ENCODE data around the gene DEK.
"Not testable (repeated sequence)": the region's sequence is repeated elsewhere in the genome, so short reads cannot be mapped to it uniquely, and the experiment has no call there.

DEK gene, protein sequence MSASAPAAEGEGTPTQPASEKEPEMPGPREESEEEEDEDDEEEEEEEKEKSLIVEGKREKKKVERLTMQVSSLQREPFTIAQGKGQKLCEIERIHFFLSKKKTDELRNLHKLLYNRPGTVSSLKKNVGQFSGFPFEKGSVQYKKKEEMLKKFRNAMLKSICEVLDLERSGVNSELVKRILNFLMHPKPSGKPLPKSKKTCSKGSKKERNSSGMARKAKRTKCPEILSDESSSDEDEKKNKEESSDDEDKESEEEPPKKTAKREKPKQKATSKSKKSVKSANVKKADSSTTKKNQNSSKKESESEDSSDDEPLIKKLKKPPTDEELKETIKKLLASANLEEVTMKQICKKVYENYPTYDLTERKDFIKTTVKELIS

DNA sequence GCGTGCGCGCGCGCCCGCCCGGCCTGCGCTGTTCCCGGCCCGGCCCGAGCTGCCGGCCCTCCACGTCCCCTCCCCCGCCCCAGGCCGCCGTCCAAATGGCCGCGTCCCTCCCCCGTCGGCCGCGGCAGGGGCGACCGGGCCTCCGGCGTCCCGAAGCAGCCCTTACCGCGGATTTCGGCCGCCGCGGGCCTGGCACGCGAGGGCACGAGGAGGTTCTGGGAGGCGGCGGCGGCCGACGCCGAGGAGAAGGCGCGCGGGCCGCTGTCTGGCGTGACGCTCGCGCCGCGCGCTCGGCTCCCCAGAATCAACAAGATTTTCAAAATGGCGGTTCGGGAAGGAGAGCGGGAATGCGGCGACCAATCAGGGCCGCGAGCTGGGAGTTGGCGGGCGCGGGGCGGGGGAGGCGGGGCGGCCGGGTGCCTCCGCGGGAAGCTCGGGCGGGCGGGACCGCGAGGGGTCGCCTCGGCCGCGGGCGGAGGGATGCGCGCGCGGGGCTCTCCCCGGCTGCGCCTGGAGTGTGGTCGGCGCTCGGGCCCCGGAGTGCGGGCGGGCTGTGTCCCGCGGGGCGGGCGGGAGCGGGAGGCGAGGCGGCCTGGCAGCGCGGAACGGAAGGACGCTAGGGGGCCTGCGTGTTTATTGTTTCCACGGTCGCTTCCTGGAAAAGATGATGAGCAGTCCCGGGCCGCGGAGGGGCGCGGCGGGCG, at the start of gene DEK:
DEK (minus strand) TSS at position 312 of the 704 bp plus-strand sequence. CDS start 543 bp downstream, outside the sequence.
- Histone ChIP-seq H2AFZ (ENCODE audit: low read length) (0 out of 2 replicates have a peak within 1 kb of the TSS, but pooled peaks have one; percentile 19), H3K4me3 (ENCODE audit: low read depth, low read length, poor library complexity, severe bottlenecking) (peak within 1 kb of the TSS; percentile 91), H4K20me1 (ENCODE audit: insufficient read depth, low read length) (peaks cover 3% of the 10 kb centered on the region; the same call in 1 of the 2 replicates), H3K36me3 (ENCODE audit: insufficient read depth, low read length) (peaks cover 42% of the 10 kb centered on the region), H3K79me2 (ENCODE audit: insufficient read depth, low read length) (peaks cover 45% of the 10 kb centered on the region), H3K4me1 (ENCODE audit: insufficient read depth, low read length, severe bottlenecking) (peaks cover 45% of the 10 kb centered on the region), H3K27ac (ENCODE audit: low read depth, low read length, poor library complexity, severe bottlenecking) (peak within 1 kb of the TSS; percentile 86), H3K9me3 (ENCODE audit: low read length) (peaks cover 6% of the 10 kb centered on the region; the same call in 1 of the 2 replicates), H3K4me2 (ENCODE audit: low read length) (peak within 1 kb of the TSS; percentile 84), H3K27me3 (ENCODE audit: insufficient read depth, low read length) (no peaks in the 10 kb centered on the region), H3K9me2 (ENCODE audit: low read depth, low read length) (no peaks in the 10 kb centered on the region), H3F3A (ENCODE audit: insufficient read depth, low read length) (no peaks in the 10 kb centered on the region), H3K9ac (ENCODE audit: low read length) (peak within 1 kb of the TSS; percentile 98)
- TF ChIP-seq, protein P1, sequence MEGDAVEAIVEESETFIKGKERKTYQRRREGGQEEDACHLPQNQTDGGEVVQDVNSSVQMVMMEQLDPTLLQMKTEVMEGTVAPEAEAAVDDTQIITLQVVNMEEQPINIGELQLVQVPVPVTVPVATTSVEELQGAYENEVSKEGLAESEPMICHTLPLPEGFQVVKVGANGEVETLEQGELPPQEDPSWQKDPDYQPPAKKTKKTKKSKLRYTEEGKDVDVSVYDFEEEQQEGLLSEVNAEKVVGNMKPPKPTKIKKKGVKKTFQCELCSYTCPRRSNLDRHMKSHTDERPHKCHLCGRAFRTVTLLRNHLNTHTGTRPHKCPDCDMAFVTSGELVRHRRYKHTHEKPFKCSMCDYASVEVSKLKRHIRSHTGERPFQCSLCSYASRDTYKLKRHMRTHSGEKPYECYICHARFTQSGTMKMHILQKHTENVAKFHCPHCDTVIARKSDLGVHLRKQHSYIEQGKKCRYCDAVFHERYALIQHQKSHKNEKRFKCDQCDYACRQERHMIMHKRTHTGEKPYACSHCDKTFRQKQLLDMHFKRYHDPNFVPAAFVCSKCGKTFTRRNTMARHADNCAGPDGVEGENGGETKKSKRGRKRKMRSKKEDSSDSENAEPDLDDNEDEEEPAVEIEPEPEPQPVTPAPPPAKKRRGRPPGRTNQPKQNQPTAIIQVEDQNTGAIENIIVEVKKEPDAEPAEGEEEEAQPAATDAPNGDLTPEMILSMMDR (IDR thresholded peaks at IDR 0.05; ENCODE audit: low read length) = peak; percentile 56
- TF ChIP-seq EZH2 (IDR thresholded peaks at IDR 0.05; ENCODE audit: borderline replicate concordance, low read length) = no peak

DNA sequence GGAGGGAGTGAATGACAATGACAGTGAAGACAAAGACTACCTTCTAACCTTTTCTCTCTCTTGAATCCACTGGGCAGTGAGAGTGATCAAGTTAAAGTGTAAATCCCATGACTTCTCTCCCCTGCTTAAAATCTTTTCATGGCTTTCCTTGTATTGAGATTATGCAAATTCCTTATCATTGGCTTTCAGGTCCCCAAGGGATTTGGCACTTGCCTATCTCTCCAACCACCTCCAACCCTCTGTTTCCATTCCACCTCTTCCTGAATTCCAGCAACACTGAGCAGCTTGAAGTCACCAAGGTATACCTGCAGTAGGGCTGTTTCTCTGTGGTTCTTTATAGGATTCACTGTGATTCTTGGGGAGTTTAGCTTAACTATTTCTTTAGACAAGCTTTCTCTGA, 48.0 kb upstream of the DEK start:
- TF ChIP-seq EZH2 (IDR thresholded peaks at IDR 0.05; ENCODE audit: borderline replicate concordance, low read length) = no peak
- TF ChIP-seq, protein P1 (IDR thresholded peaks at IDR 0.05; ENCODE audit: low read length) = no peak
- no peaks in the 10 kb centered on the region for H3K79me2 ChIP-seq (ENCODE audit: insufficient read depth, low read length)
- H2AFZ ChIP-seq (ENCODE audit: low read length) = no peak overlapping the region
- H3K9me2 ChIP-seq (ENCODE audit: low read depth, low read length) = no peaks in the 10 kb centered on the region
- no peaks in the 10 kb centered on the region for H3F3A ChIP-seq (ENCODE audit: insufficient read depth, low read length)
- no peak overlapping the region for H3K4me2 ChIP-seq (ENCODE audit: low read length)
- no peaks in the 10 kb centered on the region for H4K20me1 ChIP-seq (ENCODE audit: insufficient read depth, low read length)
- no peaks in the 10 kb centered on the region for H3K9me3 ChIP-seq (ENCODE audit: low read length)
- H3K27me3 ChIP-seq (ENCODE audit: insufficient read depth, low read length) = no peaks in the 10 kb centered on the region
- H3K27ac ChIP-seq (ENCODE audit: low read depth, low read length, poor library complexity, severe bottlenecking) = no peak overlapping the region
- H3K4me3 ChIP-seq (ENCODE audit: low read depth, low read length, poor library complexity, severe bottlenecking) = no peak overlapping the region
- H3K9ac ChIP-seq (ENCODE audit: low read length) = no peak overlapping the region
- no peaks in the 10 kb centered on the region for H3K36me3 ChIP-seq (ENCODE audit: insufficient read depth, low read length)
- no peaks in the 10 kb centered on the region for H3K4me1 ChIP-seq (ENCODE audit: insufficient read depth, low read length, severe bottlenecking)

DNA sequence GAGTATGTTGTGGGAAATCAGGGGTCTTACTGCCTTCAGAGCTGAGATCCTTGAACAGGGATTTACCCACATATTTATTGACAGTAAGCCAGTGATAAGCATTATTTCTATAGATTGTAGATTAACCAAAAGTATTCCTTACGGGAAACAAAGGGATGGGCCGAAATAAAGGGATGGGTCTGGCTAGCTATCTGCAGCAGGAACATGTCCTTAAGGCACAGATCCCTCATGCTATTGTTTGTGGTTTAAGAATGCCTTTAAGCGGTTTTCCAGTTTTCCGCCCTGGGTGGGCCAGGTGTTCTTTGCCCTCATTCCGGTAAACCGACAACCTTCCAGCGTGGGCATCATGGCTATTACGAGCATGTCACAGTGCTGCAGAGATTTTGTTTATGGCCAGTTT, 45.7 kb upstream of the DEK start:
- H3K4me1 ChIP-seq (ENCODE audit: insufficient read depth, low read length, severe bottlenecking); H3F3A ChIP-seq (ENCODE audit: insufficient read depth, low read length); H2AFZ ChIP-seq (ENCODE audit: low read length); H3K9ac ChIP-seq (ENCODE audit: low read length); H4K20me1 ChIP-seq (ENCODE audit: insufficient read depth, low read length); H3K79me2 ChIP-seq (ENCODE audit: insufficient read depth, low read length); H3K27ac ChIP-seq (ENCODE audit: low read depth, low read length, poor library complexity, severe bottlenecking); H3K4me3 ChIP-seq (ENCODE audit: low read depth, low read length, poor library complexity, severe bottlenecking); H3K27me3 ChIP-seq (ENCODE audit: insufficient read depth, low read length); H3K9me3 ChIP-seq (ENCODE audit: low read length); H3K9me2 ChIP-seq (ENCODE audit: low read depth, low read length); H3K4me2 ChIP-seq (ENCODE audit: low read length); H3K36me3 ChIP-seq (ENCODE audit: insufficient read depth, low read length): not testable (repeated sequence)

Data from OCI-LY1 (cell line).